ENCODE measurements around the gene UBE2B. TPM values are rescaled to one million over a fixed set of nuclear protein-coding genes. Genes with fewer than 3 reads are reported as not detected.
A peak's percentile ranks its signal among the peaks of the same experiment; 100 is the strongest.

UBE2B gene
- total and polyA plus RNA-seq, 12 donors: 98.9 to 260 (median 223) TPM

GRCh38 chr5:134437847-134438581 lies 66.6 kb downstream of the UBE2B start:
- intact Hi-C loops (cut with DNase I): loop anchor here in 3 of 10 donors (2.0 kb wide), 3 partner anchors 25 to 87 kb away; partner anchors contain the start of gene JADE2 (in 1 of the 3)
- 62 to 68% methylated on average over 7 of the region's 7 CpGs for WGBS, 2 donors
- H3K9me3 ChIP-seq: no peaks in the 10 kb centered on the region
- peaks cover 25 to 41% (median 38%) of the 10 kb centered on the region in 9 donors for H3K4me1 ChIP-seq
- peak in 5 of 8 donors; percentile 1 to 50 (median 14) for ATAC-seq
- H3K27me3 ChIP-seq: no peaks in the 10 kb centered on the region
- DNase-seq: no peak
- H3K4me3 ChIP-seq: no peak overlapping the region
- H3K27ac ChIP-seq: peak overlapping the region; percentile 61 to 91 (median 80)
- no peak for TF ChIP-seq CTCF (IDR thresholded peaks at IDR 0.05)
- no peaks in the 10 kb centered on the region for H3K36me3 ChIP-seq

GRCh38 chr5:134438721-134439123 lies 67.4 kb downstream of the UBE2B start:
- peak overlapping the region; percentile 61 to 91 (median 80) for H3K27ac ChIP-seq
- H3K36me3 ChIP-seq: no peaks in the 10 kb centered on the region
- ATAC-seq: peak in 3 of 8 donors; percentile 3 to 13 (median 3)
- H3K4me3 ChIP-seq: peak overlapping the region in 1 of 10 donors; percentile 6
- DNase-seq: no peak
- H3K27me3 ChIP-seq: no peaks in the 10 kb centered on the region
- no peaks in the 10 kb centered on the region for H3K9me3 ChIP-seq
- 69 to 76% methylated on average over 7 of the region's 7 CpGs for WGBS, 2 donors
- intact Hi-C loops (cut with DNase I): loop anchor here in 2 of 10 donors (1.0 to 2.0 kb wide), 3 partner anchors 26 to 28 kb away; no protein-coding TSS in a partner anchor
- peaks cover 25 to 41% (median 38%) of the 10 kb centered on the region in 9 donors for H3K4me1 ChIP-seq
- TF ChIP-seq CTCF (IDR thresholded peaks at IDR 0.05): no peak

GRCh38 chr5:134439210-134439654 lies 67.9 kb downstream of the UBE2B start:
- peaks cover 25 to 41% (median 38%) of the 10 kb centered on the region in 9 donors for H3K4me1 ChIP-seq
- peak overlapping the region in 1 of 10 donors; percentile 6 for H3K4me3 ChIP-seq
- DNase-seq (peak; percentile 58 to 80), ATAC-seq (peak; percentile 65 to 90 (median 80))
- no peaks in the 10 kb centered on the region for H3K27me3 ChIP-seq
- WGBS, 2 donors: 23 to 25% methylated on average over 7 of the region's 7 CpGs
- H3K36me3 ChIP-seq: no peaks in the 10 kb centered on the region
- intact Hi-C loops (cut with DNase I): loop anchor here in 2 of 10 donors (1.0 to 2.0 kb wide), 3 partner anchors 26 to 27 kb away; no protein-coding TSS in a partner anchor
- H3K27ac ChIP-seq: peak overlapping the region; percentile 61 to 91 (median 80)
- peak in 2 of 9 donors; percentile 27 to 28 for TF ChIP-seq CTCF (IDR thresholded peaks at IDR 0.05)
- no peaks in the 10 kb centered on the region for H3K9me3 ChIP-seq

- H3K9me3 ChIP-seq: no peaks in the 10 kb centered on the region
- H3K27ac ChIP-seq: no peak overlapping the region
- DNase-seq (no peak), ATAC-seq (no peak)
- TF ChIP-seq CTCF (IDR thresholded peaks at IDR 0.05): no peak
- 61 to 68% methylated on average over 3 of the region's 3 CpGs for WGBS, 2 donors
- H3K27me3 ChIP-seq: no peaks in the 10 kb centered on the region
- H3K36me3 ChIP-seq: no peaks in the 10 kb centered on the region
- intact Hi-C loops (cut with DNase I): loop anchor here in 1 of 10 donors (5.0 kb wide), 1 partner anchor 287 kb away; no protein-coding TSS in a partner anchor
- H3K4me3 ChIP-seq: no peak overlapping the region
- peaks cover 25 to 41% (median 38%) of the 10 kb centered on the region in 9 donors for H3K4me1 ChIP-seq
Measured at GRCh38 chr5:134440201-134440755, 68.9 kb downstream of the UBE2B start.
